ENCODE measurements around the gene ACBD4. TPM values are rescaled to one million over a fixed set of nuclear protein-coding genes. Genes with fewer than 3 reads are reported as not detected.

The ACBD4 gene
- total RNA-seq, 2 donors from 2014 or later = 21.5 to 27.9 TPM

DNA sequence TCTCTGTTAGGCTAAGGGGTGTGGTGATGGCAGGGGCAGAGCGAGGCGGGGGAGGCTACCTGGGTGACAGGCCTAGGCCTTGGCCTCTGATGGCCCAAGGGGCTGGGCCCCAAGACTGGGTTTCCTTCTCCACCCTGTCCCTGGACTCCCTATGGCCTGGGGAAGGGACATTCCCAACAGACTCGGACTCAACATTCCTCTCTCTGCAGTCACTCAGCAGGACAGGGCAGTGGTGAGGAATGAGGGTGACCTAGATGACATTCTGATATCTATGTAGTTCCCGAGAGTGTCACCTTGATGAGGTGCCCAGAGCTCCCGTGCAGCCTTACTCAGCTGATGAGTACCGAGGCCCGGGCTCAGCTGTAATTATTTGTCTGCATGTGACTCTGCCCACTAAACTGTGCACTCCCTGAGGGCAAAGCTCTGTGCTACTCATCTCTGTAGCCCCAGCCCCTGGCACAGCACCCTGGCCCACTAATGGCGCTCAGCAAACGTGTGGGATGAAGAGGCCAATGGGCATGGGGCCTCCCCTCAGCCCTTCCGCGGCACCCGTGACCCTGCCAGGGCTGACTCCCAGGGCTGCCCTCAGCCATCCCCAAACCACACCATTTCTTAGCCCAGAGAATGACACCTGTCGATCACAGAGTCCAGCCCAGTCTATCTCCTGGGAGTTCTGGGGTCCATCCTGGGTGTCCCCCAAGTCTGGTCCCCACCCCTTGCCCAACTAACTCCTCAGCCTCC is 5.4 kb upstream of the ACBD4 start:
- DNase-seq (ENCODE audit: low spot score) = no peak
- Histone ChIP-seq H3K4me3 (peak overlapping the region; percentile 96), H3K9me3 (no peaks in the 10 kb centered on the region), H3K36me3 (no peaks in the 10 kb centered on the region), H3K27ac (peak overlapping the region; percentile 89 to 99), H3K27me3 (replicated peaks; ENCODE audit: insufficient read depth) (no peaks in the 10 kb centered on the region), H3K4me1 (ENCODE audit: control insufficient read depth in 1 of 2, low read depth in 2 of 2) (peaks cover 27 to 65% of the 10 kb centered on the region in 2 donors)
- TF ChIP-seq, protein P1, sequence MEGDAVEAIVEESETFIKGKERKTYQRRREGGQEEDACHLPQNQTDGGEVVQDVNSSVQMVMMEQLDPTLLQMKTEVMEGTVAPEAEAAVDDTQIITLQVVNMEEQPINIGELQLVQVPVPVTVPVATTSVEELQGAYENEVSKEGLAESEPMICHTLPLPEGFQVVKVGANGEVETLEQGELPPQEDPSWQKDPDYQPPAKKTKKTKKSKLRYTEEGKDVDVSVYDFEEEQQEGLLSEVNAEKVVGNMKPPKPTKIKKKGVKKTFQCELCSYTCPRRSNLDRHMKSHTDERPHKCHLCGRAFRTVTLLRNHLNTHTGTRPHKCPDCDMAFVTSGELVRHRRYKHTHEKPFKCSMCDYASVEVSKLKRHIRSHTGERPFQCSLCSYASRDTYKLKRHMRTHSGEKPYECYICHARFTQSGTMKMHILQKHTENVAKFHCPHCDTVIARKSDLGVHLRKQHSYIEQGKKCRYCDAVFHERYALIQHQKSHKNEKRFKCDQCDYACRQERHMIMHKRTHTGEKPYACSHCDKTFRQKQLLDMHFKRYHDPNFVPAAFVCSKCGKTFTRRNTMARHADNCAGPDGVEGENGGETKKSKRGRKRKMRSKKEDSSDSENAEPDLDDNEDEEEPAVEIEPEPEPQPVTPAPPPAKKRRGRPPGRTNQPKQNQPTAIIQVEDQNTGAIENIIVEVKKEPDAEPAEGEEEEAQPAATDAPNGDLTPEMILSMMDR (IDR thresholded peaks at IDR 0.05) = no peak
- ATAC-seq (ENCODE audit: insufficient number of reproducible peaks, low FRiP score, low read depth) = no peak

DNA sequence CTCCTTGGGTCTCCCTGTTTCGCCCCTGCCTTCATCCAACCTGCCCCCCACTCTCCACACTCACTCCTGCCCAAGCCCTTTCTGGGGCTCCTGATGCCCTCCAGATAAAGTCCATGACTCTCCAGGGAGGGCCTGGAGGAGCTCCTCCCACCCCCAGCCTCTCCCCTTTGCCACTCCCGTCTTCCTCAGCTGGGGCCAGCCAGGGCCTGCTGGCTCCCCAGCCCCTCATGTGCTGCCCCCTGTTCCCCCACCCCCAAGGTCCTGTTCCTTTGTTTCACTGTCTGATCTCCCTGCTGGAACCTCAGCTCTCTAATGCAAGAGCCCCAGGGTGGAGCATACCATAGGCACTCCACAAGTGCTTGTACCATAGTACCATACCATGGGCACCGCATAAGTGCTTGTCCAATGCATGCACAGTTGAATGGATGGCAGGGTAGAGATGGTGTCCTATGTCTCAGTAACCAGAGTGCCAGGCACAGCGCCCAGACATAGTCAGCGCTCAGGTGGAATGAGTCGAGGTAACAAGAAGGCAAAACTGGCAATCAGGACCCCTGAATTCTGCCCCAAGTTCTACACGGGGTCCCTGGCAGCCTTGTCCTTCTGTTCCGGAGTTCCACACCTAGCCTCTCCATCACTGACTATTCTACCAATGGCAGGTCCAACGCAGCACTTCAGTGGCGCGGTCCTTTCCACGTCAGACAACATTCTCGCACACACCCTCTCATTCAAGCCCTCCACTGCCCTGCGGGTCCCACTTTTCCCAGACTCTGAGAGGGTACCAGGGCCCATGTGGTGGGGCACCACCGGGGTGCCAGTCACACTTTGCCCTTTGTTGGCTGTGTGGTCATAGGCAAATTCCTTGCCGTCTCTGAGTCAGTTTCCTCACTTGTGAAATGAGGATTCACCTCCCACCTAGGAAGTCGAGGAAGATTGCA is 4.5 kb upstream of the ACBD4 start:
- Histone ChIP-seq H3K9me3 (no peaks in the 10 kb centered on the region), H3K4me1 (ENCODE audit: control insufficient read depth in 1 of 2, low read depth in 2 of 2) (peaks cover 28 to 64% of the 10 kb centered on the region in 2 donors), H3K27ac (peak overlapping the region; percentile 89 to 99), H3K36me3 (no peaks in the 10 kb centered on the region), H3K27me3 (replicated peaks; ENCODE audit: insufficient read depth) (no peaks in the 10 kb centered on the region), H3K4me3 (peak overlapping the region; percentile 96)
- ATAC-seq (ENCODE audit: insufficient number of reproducible peaks, low FRiP score, low read depth) (no peak), DNase-seq (ENCODE audit: low spot score) (no peak)
- TF ChIP-seq, protein P1 (IDR thresholded peaks at IDR 0.05) = no peak

DNA sequence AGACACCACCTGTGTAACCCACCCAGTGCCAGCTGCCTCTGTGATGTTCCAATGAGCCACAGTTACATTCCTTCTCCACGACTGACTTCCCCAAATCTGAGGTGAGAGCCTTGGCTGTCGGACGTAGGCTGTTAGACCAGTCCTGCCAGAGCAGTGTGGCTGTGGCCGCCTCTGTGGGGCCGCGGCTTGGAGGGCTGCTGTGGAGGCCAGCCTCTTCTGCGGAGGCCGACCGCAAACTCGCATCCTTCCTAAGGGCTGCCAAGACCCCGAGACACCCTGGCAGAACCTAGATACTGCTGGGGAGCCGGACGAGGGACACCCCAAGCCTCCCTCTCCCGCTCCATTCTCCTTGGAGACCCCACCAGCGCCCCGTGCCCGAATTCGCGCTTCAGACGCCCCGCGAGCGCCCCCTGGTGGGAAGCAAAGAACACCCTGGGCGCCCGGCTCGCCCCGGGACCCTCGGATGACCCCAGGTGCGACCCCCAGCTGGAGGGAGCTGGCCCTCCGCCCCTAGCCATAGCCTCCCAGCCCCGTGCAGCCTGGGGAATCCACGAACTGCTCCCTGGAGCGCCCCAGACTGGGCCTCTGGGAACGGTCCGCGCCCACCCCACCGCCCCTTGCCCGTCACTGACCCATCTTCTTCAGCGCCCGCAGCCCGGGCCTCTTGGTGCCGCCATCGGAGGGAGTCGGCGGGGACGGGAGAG is 3.7 kb upstream of the ACBD4 start:
- H3K4me3 ChIP-seq = peak overlapping the region; percentile 96
- ATAC-seq (ENCODE audit: insufficient number of reproducible peaks, low FRiP score, low read depth) = no peak
- DNase-seq (ENCODE audit: low spot score) = no peak
- peak overlapping the region; percentile 89 to 99 for H3K27ac ChIP-seq
- no peaks in the 10 kb centered on the region for H3K9me3 ChIP-seq
- H3K4me1 ChIP-seq (ENCODE audit: control insufficient read depth in 1 of 2, low read depth in 2 of 2) = peaks cover 34 to 65% of the 10 kb centered on the region in 2 donors
- no peaks in the 10 kb centered on the region for H3K36me3 ChIP-seq
- TF ChIP-seq, protein P1 (IDR thresholded peaks at IDR 0.05) = peak; percentile 95
- H3K27me3 ChIP-seq (replicated peaks; ENCODE audit: insufficient read depth) = no peaks in the 10 kb centered on the region

DNA sequence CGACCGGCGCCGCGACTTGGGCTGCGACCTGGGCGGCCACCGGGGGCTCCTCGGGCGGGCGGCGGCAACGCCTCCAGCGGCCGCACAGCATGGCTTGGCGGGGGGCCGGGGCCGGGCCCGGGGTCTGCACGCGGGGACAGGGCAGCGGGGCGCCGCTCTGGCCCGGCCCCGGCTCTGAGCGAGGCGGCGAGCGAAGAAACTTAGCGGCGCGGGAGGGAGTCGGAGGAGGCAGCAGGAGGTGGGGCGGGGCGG is 3.2 kb upstream of the ACBD4 start, which contains the start of gene PLCD3:
PLCD3 (minus strand) TSS at position 196 of the 252 bp plus-strand sequence; CDS start at position 91, 105 bp downstream.
- ATAC-seq (ENCODE audit: insufficient number of reproducible peaks, low FRiP score, low read depth) = no peak
- DNase-seq (ENCODE audit: low spot score) = no peak
- TF ChIP-seq, protein P1 (IDR thresholded peaks at IDR 0.05) = no peak
- no peaks in the 10 kb centered on the region for H3K9me3 ChIP-seq
- H3K27me3 ChIP-seq (replicated peaks; ENCODE audit: insufficient read depth) = no peaks in the 10 kb centered on the region
- H3K27ac ChIP-seq = peak within 1 kb of the TSS; percentile 99 to 100
- H3K4me3 ChIP-seq = peak within 1 kb of the TSS; percentile 96
- H3K4me1 ChIP-seq (ENCODE audit: control insufficient read depth in 1 of 2, low read depth in 2 of 2) = peaks cover 33 to 65% of the 10 kb centered on the region in 2 donors
- H3K36me3 ChIP-seq = no peaks in the 10 kb centered on the region

All from thoracic aorta (tissue), 2 donors.